Measurements from ENCODE around the gene CARHSP1.
"Not testable (repeated sequence)": the region's sequence is repeated elsewhere in the genome, so short reads cannot be mapped to it uniquely, and the experiment has no call there.

CARHSP1 gene

GRCh38 chr16:8892101-8892575 is 23.3 kb upstream of the CARHSP1 start:
- no peak for DNase-seq

DNA sequence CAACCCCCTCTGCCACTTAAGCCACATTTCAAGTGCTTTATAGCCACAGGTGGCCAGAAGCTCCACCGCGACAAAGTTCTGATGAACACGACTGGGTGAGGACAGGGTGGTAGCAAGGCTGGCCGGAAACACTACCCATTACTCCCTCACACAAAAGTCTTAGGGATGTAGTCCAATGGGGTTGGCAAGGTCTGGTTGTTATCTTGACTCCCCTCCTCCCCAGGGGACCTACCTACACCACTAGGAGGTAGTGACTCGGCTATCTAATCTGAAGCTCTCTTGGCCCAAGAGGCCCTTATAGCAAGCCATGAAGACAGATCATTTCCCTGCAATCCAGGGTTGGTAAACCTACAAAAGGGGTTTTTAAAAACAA is 21.7 kb upstream of the CARHSP1 start:
- no peak for DNase-seq

- no peak for DNase-seq
Observed at GRCh38 chr16:8889893-8890548, 21.2 kb upstream of the CARHSP1 start.

DNA sequence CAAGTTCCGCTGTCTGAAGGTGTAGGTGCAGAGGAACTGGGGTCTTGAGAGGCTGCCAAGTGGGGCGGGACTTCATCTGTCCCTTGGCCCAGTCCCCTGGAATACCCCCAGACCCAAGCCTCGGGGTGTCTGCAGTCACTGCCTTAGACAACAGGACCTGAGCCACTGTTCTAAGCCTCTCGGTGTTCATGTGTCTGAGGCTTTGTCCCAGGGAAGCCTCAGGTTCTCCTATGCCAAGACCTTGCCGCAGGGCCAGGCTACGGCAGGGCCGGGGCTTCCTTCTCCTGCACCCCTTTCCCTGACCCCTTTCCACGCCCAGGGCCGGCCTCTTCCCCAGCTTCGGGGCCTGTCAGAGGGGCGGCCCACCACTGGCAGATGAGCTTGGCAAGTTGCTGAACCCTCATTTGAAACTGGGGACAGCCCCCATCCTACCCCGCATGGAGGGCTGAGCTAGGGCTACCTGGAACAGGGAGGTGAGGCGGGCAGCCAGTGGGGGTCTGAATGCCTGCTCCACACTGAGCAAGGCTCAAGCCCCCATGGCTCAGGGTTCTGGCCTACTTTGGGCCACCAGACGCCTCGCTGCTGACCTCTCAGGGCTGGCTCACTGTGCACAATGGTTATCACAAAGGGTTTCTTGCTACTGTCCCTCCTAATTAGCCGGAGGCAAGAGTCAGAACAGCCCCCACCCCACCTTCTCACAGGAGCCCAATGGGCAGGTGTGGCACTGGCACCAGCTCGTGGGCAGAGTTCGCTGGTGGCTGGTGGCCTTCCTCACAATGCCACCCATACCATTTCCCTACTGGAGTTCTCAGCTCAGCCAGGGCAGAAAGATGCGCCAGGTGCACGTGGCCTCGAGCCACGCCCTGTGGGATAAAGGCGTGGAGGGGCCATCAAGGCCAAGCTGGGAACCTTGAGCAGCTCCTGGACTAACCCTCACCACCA is 20.4 kb upstream of the CARHSP1 start:
- DNase-seq: no peak

DNA sequence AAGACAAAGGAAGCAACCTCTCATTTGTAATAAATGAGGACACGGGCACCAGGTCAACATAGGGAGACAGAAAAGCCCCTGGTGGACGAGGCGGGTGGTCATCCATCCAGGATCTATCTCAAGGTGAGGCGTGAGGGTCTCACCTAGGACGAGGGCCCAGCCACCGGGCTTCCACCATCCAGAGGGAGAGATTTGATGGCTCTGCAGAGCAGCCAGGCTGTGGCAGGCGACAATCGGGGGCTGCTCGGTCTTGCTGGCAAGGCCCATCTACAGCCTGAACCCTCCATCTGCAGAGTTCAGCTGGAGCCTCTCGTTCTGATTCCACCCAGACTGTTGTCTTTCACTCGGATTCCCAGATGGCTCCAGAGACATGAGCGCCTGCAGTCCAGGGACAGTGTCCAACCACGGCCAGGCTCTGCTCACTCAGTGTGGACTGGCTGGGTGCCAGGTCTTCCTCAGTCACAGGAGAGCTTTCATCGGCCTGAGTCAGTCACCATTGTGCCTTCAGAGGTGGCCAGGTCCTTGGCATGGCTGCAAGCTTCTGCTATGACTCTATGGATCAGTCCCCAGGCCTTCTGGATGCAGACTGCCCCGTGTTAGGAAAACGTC is 19.2 kb upstream of the CARHSP1 start:
- no peak for DNase-seq

GRCh38 chr16:8887431-8887765 is 18.6 kb upstream of the CARHSP1 start:
- no peak for DNase-seq

- DNase-seq: no peak
Observed at GRCh38 chr16:8886593-8887430, 18.0 kb upstream of the CARHSP1 start.

GRCh38 chr16:8885674-8886592 is 17.1 kb upstream of the CARHSP1 start:
- DNase-seq: no peak

- DNase-seq: no peak
Observed at GRCh38 chr16:8882725-8883377, 14.0 kb upstream of the CARHSP1 start.

- DNase-seq: no peak
Observed at GRCh38 chr16:8882041-8882617, 13.3 kb upstream of the CARHSP1 start, which contains the start of gene LITAFD. Gene LITAFD (plus strand): TSS chr16:8882351. CDS start chr16:8884356, 2,005 bp downstream.

DNA sequence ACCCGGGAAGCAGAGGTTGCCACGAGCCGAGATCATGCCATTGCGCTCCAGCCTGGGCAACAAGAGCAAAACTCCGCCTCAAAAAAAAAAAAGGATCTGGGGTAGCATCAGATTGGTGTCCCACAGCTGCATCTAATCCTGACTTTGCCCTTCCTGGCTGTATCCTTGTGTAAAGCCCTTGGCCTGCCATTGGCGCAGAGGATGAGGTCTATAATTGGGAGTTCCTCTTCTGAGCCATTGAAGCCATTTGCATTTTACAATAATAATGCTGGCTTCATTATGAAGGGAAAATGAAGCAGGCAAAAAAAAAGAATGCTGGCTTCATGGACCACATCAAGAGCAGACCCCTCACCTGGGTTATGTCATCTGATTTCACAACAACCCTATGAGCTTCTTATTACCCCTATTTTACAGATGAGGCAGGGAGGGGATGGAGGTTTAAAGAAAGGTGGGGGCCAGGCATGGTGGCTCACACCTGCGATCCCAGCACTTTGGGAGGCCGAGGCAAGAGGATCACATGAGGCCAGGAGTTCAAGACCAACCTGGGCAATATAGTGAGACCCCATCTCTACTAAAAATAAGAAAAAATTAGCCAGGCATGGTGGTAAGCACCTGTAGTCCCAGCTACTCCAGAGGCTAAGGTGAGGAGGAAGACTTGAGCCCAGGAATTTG is 12.2 kb upstream of the CARHSP1 start:
- no peak for DNase-seq

DNA sequence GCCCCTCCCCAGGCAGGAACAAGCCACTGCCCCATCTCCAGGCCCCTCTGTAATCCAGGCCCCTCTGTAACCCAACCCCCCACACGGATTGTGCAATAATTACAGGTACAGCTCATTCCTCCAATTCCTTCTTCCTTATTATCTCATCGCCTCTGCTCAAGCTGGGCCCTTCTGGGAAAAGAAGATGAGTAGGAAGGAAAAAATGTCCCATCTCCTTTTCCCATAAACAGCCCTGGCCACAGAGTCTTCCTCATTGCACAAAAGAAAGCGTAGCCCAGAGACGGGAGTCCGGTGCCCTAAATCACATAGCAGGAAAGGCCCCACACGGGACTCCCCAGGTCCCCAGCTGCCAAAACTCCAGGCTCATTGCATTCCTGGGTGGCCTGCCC is 9.7 kb upstream of the CARHSP1 start:
- no peak for DNase-seq

DNA sequence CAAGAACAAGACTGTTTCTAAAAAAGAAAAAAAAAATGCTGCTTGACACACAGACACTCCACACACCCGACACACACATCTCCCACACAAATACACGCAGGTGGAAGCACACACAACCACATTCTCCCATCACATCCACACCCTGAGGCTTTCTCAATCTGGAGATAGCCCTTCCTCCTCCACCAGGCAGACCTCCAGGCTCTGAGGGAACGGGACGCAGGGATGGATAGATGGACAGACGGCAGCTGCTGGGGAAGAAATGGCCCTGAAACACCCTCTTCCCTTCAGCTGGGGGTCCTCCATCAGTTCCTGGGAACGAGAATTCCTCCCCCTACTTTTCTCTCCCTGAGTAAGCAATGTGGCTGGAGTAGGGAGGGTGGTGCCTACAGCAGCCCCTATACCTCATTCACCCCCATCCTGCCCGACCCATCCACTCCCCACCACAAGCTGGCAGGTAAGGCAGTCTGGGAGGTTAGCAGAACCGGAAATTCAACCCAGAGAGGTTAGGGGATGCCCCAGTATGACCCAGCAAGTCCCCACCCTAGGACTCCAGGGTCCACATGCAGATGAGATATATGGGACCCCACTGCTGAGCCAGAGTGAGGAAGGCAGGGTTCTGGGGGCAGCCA is 9.2 kb upstream of the CARHSP1 start:
- DNase-seq: no peak

DNA sequence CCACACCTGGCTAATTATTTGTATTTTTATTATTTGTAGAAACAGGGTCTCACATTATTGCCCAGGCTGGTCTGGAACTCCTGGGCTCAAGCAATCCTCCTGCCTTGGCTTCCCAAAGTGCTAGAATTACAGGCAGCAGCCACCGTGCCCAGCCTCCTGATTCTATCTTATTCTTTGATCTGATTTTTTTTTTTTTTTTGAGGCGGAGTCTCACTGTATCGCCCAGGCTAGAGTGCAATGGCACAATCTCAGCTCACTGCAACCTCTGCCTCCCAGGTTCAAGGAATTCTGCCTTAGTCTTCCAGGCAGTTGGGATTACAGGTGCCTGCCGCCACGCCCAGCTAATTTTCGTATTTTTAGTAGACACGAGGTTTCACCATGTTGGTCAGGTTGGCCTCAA is 6.5 kb upstream of the CARHSP1 start:
- DNase-seq: not testable (repeated sequence)

DNA sequence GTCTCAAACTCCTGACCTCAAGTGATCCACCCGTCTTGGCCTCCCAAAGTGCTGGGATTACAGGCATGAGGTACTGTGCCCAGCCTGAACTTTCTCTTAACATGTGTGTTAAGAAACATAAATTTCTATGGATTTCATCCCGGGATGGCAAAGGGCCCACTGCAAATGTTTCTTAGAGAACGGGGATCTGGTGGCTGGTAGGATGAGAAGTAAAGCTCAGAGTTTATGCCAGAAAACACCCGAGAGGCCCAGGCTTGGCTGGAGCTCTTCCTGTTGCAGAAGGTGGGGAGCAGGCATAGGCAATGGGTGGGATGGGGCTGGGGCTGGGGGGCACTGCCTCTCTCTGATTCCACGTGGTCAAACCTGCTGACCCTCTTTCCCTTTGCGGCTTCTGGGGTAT is 5.6 kb upstream of the CARHSP1 start:
- no peak for DNase-seq

DNA sequence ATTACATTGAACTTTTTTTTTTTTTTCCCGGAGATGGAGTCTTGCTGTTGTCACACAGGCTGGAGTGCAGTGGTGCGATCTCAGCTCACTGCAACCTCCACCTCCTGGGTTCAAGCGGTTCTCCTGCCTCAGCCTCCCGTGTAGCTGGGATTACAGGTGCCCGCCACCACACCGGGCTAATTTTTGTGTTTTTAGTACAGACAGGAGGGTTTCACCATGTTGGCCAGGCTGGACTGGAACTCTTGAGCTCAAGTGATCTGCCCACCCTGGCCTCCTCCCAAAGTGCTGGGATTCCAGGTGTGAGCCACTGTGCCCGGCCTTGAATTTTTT is 5.0 kb upstream of the CARHSP1 start:
- not testable (repeated sequence) for DNase-seq

DNA sequence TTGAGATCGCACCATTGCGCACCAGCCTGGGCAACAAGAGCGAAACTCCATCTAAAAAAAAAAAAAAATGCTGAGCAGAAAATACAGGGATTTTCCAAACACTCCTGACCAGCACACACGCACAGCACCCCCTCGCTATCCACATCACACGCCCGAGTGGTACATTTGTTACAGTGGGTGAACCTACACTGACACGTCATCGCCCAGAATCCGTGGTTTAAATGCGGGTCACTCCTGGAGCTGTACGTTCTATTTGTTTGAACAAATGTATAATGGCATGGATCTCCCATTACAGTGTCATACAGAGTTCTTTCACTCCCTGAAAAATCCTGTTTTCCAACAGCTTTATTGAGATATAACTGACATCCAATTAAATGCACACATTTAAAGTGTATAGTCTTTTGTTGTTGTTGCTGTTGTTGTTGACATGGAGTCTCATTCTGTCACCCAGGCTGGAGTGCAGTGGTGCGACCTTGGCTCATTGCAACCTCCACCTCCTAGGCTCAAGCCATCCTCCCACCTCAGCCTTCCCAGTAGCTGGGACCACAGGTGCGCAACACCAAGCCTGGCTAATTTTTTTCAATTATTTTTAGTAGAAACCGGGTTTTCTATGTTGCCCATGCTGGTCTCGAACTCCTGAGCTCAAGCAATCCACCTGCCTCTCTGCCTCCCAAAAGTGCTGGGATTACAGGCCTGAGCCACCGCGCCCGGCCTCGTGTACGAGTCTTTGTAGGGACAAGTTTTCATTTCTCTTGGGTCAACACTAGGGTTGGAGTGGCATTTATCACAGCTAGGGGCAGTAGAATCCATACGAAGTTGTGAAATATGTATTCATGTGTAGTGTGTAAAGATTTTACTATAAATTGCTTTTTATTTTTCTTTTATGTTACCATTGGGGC is 4.4 kb upstream of the CARHSP1 start:
- DNase-seq: no peak

DNA sequence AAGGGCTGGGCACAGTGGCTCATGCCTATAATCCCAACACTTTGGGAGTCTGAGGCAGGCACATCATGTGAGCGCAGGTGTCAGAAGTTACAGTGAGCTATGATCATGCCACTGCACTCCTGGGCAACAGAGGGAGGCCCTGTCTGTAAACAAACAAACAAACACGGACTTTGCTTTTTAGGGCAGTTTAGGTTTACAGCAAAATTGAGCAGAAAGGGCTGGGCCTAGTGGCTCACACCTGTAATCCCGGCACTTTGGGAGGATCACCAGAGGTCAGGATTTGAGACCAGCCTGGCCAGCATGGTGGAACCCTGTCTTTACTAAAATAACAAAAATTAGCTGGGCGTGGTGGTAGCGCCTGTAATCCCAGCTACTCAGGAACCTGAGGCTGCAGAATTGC is 3.3 kb upstream of the CARHSP1 start:
- DNase-seq: no peak

- DNase-seq: not testable (repeated sequence)
Observed at GRCh38 chr16:8869988-8870241, 1.1 kb upstream of the CARHSP1 start.

All from SW 1271 (cell line).